ENCODE results near the gene MYT1.

- TF ChIP-seq CTCF (conservative IDR thresholded peaks at IDR 0.05) (no peak), ZFX (IDR thresholded peaks at IDR 0.05) (no peak)
Observed at GRCh38 chr20:64219730-64220129, 55.5 kb downstream of the MYT1 start.
